ENCODE measurements around the gene KRTAP6-1.

The KRTAP6-1 gene, protein sequence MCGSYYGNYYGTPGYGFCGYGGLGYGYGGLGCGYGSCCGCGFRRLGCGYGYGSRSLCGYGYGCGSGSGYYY

DNA sequence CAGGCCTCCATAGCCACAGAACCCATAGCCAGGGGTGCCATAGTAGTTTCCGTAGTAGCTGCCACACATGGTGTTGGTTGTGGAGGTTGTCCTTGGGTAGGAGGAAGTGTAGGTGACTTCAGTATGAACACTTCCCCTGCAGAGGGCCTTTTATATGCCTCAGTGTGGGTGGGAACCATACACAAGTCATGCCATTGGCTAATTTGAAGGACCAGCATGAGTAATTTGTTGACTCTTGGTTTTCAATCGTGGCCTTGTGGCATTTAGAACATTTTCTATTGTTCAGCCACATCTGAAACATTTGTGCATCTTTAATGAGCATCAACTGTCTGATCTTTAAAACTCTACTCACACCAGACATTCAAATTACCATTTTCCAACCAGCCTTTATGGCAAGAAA, at the start of gene KRTAP6-1:
Gene KRTAP6-1 (minus strand): TSS at position 95 of the 400 bp plus-strand sequence. CDS start 26 bp downstream, at position 69.
- no peak for DNase-seq (ENCODE audit: low read depth in 2 of 2)

DNA sequence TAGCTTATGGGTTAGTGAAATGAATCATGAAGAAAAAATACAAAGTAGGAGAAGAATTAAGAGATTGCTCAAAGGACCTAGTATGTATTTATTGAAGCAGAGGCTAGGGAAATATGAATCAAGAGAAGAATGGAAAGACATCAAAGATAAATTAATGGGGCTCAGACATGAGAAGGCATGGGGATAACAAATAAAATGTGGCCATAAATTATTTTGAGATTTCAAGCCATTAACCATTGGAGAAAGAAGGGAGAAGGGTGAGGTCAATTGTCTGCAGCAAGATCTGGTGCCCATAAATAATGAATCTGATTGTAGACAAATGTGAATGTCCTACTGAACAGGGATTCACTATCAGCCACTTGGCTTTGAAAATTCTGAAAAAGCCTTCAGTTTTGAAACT, 39.2 kb upstream of the KRTAP6-1 start:
- DNase-seq (ENCODE audit: low read depth in 2 of 2) = no peak

DNA sequence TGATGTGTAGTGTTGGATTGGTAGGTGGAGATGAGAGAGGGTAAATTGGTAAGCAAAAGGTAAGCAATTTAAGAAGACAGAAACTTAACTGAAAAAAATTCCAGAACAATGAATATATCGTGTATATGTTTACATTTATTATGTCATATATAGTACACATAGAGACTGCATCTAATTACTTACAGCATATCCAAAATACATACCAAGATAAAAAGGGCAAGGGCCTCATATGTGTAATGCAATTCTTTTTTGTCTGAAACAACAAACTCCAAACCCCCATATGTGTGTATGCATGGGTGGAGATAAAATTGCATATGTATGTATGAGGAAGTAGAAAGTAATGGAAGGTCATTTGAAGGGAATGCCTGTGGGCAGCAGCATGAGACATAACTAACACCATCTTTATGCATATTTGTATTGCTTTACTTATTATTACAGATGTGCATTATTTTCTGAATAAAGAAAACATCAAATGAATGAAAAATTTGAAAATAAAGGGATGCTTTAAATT, 33.2 kb upstream of the KRTAP6-1 start:
- DNase-seq (ENCODE audit: low read depth in 2 of 2) = no peak

DNA sequence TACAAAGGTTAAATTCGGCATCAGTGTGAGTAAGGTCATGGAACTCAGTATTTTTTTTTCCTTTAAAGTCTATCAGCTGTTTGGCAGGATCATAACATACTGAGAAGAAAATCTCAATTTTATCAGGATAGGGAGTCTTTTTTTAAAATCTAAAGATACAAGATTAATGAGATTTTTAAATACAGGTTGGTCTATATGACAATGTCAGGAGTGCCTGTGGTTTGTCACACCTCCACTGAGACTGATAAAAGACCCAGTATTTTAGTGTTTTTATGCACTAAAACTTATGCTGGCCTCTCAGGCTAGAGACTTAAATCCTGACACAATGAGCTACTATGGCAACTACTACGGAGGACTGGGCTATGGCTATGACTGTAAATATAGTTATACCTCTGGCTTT, 28.8 kb upstream of the KRTAP6-1 start, which contains the start of gene KRTAP20-3:
Gene KRTAP20-3 (plus strand): TSS at position 301 of the 400 bp plus-strand sequence.
- no peak for DNase-seq (ENCODE audit: low read depth in 2 of 2)

DNA sequence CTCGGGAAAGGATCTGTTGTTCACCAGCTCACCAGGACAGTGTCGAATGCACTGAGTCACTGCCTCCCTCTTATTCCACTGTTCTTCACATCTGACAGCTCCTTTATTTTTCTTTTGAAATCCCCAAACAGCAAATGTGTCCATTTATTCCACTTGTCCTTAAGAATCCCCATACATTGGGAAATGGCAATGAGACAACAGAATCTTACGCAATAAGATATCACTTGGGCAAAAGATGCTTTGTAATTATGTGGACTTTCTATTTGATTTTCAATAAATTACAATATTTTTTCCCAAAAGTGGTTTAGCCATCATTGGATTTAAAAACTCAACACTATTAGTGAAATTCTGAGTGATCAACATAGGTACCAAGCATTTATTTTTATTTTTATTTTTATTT, 25.0 kb upstream of the KRTAP6-1 start:
- DNase-seq (ENCODE audit: low read depth in 2 of 2) = no peak

DNA sequence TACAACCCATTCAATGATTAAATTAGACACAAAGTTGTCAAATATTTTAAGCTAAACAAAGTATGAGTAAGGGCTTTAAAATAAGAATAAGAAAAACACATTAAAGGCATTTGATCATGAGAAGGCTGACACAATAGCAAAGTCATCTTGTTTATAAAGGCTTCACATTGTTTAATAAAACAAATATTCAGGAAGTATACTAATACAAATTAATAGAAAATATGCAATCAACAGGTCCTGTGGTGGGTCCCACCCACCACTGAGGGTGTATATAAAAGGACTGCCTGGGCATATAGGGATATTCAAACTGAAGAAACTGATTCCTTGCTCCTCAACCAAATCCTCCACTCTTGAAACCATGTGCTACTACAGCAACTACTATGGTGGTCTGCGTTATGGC, 21.2 kb upstream of the KRTAP6-1 start, which contains the start of gene KRTAP20-2:
Gene KRTAP20-2 (plus strand): TSS at position 301 of the 400 bp plus-strand sequence. CDS start 58 bp downstream, at position 359.
- DNase-seq (ENCODE audit: low read depth in 2 of 2) = no peak

DNA sequence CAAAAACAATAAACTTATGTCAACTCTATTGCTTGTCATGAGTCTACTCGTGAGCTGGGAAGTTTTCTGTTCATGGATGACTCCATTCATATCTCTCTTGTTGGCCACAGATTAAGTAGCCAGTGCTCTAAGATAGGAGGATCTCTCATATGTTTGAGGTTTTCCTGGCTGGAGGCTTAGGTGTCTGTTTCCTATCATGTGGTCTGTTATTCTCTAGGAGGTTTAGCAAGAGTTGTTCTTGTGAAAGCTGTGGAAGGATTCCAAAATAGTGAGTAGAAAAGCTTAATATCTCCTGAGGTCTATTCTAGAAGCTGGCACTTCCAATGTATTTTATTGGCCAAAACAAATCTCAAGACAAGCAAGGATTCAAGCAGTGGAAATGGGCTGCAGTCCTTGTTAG, 15.5 kb upstream of the KRTAP6-1 start:
- DNase-seq (ENCODE audit: low read depth in 2 of 2) = no peak

DNA sequence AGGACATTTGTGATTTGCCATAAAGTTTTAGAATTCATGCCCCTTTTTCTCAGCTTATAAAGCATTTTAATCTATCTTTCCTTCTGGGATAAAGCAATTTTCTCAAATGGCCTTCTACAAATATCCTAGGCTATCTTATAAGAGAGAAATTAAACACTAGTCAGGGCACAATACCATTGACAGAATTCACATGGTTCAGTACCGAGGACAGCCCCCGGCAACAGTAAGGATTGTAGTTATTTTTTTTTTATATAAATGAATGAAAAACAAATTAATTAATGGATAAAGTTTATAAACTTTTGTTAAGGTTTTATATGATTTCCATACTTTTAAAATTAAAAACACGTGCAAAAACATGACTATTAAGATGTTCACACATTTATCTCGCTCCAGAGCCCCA, 14.4 kb upstream of the KRTAP6-1 start:
- DNase-seq (ENCODE audit: low read depth in 2 of 2) = no peak

DNA sequence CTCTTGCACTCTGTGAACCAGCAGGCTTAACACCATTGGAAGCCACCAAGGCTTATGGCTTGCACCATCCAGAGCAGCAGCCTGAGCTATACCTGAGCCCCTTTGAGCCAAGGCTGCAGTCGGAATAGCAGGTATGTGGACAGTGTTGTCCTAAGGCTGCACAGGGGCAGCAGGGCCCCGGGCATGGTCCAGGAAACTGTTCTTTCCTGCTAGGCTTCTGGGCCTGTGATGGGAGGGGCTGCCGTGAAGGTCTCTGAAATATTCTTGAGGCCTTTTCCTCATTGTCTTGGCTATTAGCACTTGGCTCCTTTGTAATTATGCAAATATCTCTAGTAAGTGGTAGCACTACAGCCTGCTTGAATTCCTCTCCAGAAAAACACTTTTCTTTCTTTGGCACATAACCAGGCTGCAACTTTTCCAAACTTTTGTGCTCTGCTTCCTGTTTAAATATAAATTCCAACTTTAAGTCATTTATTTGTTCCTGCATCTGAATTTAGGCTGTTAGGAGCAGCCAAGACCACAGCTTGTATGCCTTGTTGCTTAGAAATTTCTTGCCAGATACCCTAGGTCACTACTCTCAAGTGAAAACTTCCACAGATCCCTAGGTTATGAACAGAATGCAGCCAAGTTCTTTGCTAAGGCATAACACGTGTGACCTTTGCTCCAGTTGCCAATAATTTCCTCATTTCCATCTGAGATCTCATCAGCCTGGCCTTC, 11.9 kb upstream of the KRTAP6-1 start:
- DNase-seq (ENCODE audit: low read depth in 2 of 2) = no peak

DNA sequence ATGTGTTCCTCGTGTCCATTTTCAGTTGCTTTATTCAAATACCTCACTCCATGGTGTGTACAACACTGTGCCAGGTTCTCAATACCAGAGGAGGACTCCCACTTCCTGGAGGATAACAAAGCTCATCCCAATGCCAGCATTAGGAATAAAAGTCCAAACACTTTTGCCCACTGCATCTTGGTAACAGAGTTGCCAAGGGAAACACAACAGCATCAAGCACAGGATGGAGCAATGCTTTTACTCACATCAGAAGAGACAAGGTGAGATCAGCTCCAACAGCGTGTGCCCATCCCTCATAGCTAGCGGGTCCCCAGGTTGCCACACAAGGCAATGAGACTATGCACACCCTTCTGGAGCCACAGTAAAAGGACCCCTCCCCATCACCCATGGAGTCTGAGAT, 9.6 kb upstream of the KRTAP6-1 start:
- no peak for DNase-seq (ENCODE audit: low read depth in 2 of 2)

DNA sequence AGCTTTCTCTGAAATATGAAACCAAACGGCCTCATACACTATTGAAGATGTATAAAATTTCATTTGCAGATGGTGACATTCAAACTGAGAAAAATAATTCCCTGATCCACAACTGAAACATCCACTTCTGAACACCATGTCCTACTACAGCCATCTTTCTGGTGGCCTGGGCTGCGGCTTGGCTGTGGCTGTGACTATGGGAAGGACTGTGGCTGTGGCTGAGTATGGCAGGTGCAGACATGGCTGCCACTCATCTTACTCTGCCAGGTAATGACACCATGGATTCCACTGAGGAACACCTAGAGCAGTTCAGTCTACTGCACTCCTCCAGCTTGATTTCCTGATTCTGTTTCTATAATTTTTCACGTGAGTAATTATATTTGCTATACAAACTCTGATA, 6.8 kb upstream of the KRTAP6-1 start, which contains the start of gene KRTAP20-4:
Gene KRTAP20-4 (plus strand): TSS at position 106 of the 400 bp plus-strand sequence.
- no peak for DNase-seq (ENCODE audit: low read depth in 2 of 2)

DNA sequence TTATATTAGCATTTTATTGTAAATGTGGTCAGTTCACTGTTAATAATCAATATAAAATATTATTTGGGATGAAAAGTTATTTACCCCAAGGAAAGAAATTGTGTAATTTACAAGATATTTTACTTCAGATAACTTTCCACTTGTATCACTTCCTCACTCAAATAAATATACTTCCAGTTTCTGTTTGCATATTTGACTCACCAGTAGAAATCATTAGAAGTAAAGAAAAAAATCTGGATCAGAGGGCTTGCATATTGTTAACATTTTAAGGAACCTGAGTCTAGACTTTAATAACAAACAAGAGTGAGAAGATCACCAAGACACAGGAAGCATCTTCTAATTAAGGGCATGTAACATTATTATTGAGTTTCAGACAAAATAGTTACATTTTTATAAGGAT, 6.3 kb upstream of the KRTAP6-1 start:
- no peak for DNase-seq (ENCODE audit: low read depth in 2 of 2)

DNA sequence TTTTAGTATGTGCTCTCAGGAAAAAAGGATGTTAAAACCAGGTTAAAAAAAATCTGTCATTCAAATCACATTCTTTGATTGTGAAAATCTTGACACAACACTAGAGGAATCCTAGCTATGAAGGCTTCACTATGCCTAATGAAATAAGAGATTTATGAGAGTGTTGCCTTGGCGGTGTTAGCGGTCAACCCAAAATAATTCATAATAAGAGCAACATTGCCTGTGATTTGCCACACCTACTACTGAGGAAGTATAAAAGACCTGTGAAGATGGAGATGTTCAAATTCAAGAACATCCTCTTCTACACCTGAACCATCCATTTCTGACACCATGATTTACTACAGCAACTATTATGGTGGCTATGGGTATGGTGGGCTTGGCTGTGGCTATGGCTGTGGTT, 2.4 kb upstream of the KRTAP6-1 start, which contains the start of gene KRTAP20-1:
Gene KRTAP20-1 (plus strand): TSS at position 301 of the 400 bp plus-strand sequence. CDS start 30 bp downstream, at position 331.
- no peak for DNase-seq (ENCODE audit: low read depth in 2 of 2)

DNA sequence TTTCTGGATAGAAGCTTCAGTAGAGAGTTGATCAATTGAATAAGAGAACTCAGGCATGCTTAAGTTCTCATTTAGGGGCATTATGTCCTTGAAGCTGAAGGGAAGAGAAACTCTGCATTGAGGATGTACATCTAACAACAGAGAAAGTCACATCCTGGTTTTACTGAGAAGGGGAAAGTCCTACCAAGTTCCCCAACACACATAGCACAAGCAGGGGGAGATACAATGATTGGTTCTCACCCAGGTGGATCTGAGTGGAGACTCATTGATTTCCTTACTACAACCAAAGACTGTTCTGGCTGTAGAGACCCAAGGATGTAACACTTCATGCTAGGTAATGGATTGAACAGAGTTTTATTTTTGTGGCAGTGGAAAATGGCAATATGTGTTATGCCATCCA, 1.5 kb upstream of the KRTAP6-1 start:
- no peak for DNase-seq (ENCODE audit: low read depth in 2 of 2)

DNA sequence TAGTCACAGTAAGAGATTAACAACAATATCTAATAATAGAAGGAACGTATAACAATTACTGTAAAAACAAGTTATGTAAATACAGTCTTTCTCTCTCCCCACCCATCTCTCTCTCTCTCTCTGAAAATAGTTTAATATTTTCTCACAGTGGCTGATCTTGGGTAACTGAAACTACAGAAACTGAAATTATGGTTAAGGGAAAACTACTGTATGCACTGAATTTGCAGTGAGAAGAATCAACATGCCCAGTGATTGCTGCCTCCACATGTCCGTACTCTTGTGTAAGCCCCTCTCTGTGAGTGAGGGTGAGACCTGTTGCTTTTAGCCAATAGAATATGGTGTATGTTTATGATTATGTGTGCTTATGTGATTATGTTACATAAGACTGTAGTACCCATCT, 1.6 kb downstream of the KRTAP6-1 start:
- no peak for DNase-seq (ENCODE audit: low read depth in 2 of 2)

DNA sequence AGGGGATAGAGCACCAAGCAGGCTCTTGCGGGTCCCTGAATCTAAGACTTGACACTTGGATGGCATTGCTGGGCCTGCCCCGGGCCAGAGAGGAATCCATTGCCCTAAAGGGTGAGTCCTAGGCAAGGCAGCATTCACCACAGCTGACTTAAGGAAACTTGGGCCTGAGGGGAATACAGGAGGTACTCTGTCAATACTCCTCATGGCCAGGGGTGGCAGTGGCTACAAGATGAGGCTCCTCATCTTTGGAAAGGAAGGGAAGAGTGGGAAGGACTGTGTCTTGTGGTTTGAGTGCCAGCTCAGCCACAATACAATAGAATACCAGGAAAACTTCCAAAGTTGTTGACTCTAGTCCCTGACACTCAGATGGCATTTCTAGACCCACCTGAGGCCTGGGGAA, 7.8 kb downstream of the KRTAP6-1 start:
- no peak for DNase-seq (ENCODE audit: low read depth in 2 of 2)

DNA sequence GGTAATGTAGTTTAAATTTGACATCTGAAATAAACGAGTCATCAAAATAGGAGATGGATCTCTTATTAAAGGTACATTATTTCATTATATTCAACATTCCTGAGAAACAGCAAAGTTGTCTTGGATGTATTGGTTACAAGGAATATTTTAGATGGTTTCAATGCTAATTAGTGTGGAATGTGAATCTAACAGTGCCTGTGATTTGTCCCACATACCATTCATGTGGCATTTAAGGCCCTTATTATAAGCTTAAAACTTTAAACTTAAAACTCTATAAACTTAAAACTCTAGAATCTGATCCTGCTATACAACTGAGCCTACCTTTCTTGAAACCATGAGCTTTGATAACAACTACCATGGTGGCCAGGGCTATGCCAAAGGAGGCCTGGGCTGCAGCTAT, 12.9 kb downstream of the KRTAP6-1 start, which contains the start of gene KRTAP22-1:
Gene KRTAP22-1 (plus strand): TSS at position 301 of the 400 bp plus-strand sequence.
- DNase-seq (ENCODE audit: low read depth in 2 of 2) = no peak

DNA sequence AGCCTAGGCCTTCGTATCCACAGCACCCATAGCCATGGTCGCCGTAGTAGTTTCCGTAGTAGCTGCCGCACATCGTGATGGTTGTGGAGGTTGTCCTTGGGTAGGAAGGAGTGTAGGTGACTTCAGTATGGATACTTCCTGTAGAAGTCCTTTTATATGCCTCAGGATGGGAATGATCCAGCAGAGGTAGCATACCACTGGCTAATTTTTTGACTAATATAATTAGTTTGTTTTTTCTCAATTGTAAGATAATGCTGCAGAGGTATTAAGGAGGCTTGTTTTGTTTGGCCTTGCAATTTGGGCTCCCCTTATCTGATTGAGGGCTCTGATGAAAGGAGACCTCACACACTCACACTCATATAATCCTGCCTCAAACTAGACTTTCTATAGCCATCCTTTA, 14.9 kb downstream of the KRTAP6-1 start, which contains the start of gene KRTAP6-2:
Gene KRTAP6-2 (minus strand): TSS at position 101 of the 400 bp plus-strand sequence. CDS start 28 bp downstream, at position 73.
- no peak for DNase-seq (ENCODE audit: low read depth in 2 of 2)

DNA sequence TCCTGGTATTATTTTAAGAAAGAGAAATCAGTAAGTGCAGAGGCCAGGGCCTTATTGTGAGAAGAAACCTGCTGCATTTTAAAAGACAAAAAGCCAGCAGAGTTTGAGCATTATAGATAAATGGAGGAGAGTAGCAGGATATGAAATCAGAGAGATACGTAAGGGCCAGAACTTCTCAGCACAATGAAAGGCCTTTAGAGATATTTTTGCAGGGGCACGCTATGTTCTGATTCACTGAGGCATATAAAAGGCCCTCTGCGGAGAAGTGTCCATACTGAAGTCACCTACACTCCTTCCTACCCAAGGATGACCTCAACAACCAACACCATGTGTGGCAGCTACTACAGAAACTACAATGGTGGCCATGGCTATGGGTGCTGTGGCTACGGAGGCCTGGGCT, 21.6 kb downstream of the KRTAP6-1 start, which contains the start of gene KRTAP6-3:
Gene KRTAP6-3 (plus strand): TSS at position 301 of the 400 bp plus-strand sequence. CDS start 6 bp downstream, at position 307.
- no peak for DNase-seq (ENCODE audit: low read depth in 2 of 2)

DNA sequence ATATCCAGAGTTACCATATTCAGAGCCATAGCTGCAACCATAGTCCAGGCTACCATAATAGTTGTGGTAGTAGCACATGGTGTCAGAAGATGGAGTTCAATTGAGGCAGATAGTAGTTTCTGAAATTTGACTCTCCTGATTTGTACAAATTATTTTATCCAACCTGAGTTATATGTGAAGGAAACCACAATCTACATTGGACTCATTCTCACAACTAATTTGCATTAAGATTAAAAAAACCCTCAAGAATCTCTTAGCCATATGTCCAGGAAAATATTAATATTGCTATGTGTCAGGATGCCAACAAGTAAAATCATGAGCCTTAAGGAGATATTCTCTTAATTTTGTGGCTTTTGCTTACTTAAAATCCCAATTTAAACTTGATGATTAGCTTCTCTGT, 23.4 kb downstream of the KRTAP6-1 start, which contains the start of gene KRTAP22-2:
Gene KRTAP22-2 (minus strand): TSS at position 101 of the 400 bp plus-strand sequence.
- DNase-seq (ENCODE audit: low read depth in 2 of 2) = no peak

DNA sequence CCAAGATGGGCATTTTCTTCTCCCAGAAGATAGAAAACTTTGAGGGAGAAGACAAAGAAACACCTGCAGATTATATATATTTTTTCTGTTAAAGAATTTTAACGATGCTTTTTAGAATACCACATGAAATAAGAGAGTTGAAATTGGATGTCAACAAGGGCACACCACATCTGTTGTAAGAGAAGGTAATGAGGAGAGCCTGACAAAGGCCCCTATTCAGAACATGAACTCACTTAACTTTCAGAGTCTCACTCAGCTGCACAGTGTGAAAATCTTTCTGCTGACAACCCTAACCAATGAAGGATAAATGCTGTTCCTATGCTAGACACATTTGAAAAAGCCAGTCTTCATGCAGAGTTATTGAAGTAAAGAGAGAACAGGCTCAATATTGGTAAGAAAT, 30.9 kb downstream of the KRTAP6-1 start:
- no peak for DNase-seq (ENCODE audit: low read depth in 2 of 2)

DNA sequence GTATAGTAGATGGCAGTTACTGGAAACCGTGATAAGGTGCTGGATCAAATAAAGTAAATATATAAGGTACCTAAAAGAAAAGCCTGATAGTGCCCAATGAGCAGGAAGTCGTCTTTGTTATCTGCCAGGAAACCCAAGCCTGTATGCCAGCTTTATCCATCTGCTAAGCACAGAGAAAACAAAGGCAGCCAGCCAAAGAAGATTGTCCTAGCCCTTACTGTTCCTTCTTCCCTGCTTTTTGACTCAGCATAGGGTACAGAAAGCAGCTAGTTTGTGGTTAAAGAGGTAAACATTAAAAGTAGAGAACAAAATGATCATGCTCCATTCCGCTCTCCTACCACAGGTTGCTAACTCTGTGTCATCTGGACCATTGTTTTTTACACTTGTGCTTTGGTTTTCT, 33.6 kb downstream of the KRTAP6-1 start:
- no peak for DNase-seq (ENCODE audit: low read depth in 2 of 2)

DNA sequence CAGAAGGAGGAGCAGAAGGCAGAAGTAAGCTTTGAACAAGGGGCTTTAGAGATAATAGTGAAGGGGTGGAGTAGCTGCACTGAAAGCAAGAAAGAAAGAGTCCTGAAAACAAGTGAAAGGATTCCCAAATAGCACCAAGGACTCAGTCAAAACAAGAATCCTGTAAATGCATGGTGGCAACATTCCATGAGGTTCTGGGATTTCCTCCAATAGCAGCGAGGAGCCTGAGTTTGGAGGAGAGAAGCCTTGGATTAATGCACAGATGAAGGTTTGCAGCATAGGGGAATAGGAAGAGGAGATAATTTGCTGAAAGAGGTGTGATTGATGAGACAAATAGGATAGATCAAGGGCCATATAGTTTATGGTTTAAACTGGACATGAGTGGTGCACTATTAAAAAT, 34.4 kb downstream of the KRTAP6-1 start:
- no peak for DNase-seq (ENCODE audit: low read depth in 2 of 2)

All from stimulated activated CD8-positive, alpha-beta memory T cell treated with anti-CD3 and anti-CD28 coated beads, Interleukin-15, amount 100 ng/mL, for 4 hours (primary cell).